HUES6 (cell line): ENCODE results near the gene CSK.
"Not testable (repeated sequence)": the region's sequence is repeated elsewhere in the genome, so short reads cannot be mapped to it uniquely, and the experiment has no call there.

Source experiments
- H3K27ac ChIP-seq: 2 replicates; pipeline ENCODE4 v1.7.0; 2013; ENCODE audit warnings: low read depth, mild to moderate bottlenecking, low read length, inconsistent platforms
- H3K27me3 ChIP-seq: 2 replicates; pipeline ENCODE4 v1.6.1; 2013; ENCODE audit warnings: low read length; ENCODE audit not compliant: control insufficient read depth, insufficient read depth
- H3K36me3 ChIP-seq: 2 replicates; pipeline ENCODE4 v1.6.1; 2013; ENCODE audit warnings: low read length; ENCODE audit not compliant: control insufficient read depth, insufficient read depth
- H3K4me1 ChIP-seq: 2 replicates; pipeline ENCODE4 v1.6.1; 2013; ENCODE audit warnings: low read length; ENCODE audit not compliant: control insufficient read depth, insufficient read depth
- H3K4me3 ChIP-seq: 2 replicates; pipeline ENCODE4 v1.5.1; 2013; ENCODE audit warnings: low read depth, low read length
- H3K9ac ChIP-seq: one replicate; pipeline ENCODE4 v1.6.1; 2013; ENCODE audit warnings: mild to moderate bottlenecking, low read length
- H3K9me3 ChIP-seq: 2 replicates; pipeline ENCODE4 v1.6.1; 2013; ENCODE audit warnings: low read depth, low read length; ENCODE audit not compliant: control insufficient read depth, insufficient read depth

CSK gene

DNA sequence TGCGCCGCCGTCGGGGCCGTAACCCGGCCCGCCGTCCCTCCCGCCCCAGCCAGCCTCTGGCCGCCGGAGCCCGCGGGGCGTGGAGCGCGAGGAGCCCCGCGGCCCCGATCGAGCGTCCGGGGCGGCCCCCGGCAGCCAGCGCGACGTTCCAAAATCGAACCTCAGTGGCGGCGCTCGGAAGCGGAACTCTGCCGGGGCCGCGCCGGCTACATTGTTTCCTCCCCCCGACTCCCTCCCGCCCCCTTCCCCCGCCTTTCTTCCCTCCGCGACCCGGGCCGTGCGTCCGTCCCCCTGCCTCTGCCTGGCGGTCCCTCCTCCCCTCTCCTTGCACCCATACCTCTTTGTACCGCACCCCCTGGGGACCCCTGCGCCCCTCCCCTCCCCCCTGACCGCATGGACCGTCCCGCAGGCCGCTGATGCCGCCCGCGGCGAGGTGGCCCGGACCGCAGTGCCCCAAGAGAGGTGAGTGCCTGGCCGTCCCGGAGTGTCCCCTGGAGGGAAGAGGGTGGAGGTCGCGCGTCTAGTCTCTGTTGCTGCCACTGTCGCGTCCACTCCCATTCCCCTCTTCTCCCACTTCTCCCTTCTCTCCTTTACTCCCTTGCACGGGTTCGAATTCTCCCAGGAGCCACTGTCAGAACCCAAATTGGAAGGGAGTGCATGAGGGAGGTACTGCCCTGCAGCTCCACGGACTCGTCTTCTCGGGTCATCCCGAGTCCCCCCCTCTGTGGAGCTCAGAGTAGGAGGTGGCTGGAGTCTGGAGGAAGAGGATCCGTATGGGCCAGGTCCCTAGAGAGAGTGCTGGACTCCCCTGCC, 585 bp downstream of the CSK start:
- Histone ChIP-seq H3K9me3 (no peaks in the 10 kb centered on the region), H3K4me3 (peak overlapping the region; percentile 63), H3K4me1 (peaks cover 49% of the 10 kb centered on the region), H3K9ac (peak overlapping the region; percentile 70), H3K27ac (no peak overlapping the region), H3K36me3 (no peaks in the 10 kb centered on the region), H3K27me3 (peaks cover 15% of the 10 kb centered on the region)

DNA sequence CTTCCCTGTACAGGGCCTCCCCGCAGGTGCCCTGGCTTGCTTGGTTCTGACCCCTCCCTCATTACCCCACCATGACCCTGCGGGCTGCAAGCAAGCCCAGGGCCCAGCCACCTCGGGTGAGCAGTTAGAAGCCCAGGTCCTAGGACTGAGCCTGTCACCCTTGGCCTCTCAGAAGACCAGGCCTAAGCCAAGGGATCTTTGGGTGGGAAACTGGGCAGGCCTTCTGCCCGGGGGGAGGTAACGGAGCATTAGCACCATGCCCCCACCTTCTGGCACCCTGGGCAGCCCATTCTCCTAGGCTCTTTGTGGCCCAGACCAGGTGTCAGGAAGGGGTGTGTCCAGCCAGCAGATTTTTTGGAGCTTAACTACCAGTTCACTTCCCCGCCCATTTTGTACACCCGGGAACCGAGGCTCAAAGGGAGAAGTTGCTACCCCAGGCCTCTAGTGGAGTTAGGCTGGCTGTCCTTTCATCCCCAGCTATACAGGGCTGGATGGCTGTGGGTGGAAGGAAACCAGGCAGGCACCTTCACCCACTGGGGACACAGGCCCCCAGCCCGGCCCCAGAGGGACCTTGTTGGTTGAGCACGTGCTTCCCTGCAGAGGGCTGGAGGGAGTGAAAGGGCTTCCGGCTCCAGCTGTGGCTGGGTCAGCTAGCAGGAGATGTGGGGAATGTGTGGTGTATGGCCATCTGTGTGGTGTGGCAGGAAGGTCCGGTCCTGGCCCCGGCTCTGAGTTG, 1.4 kb downstream of the CSK start:
- H3K27ac ChIP-seq, result no peak overlapping the region
- H3K9ac ChIP-seq, result peak overlapping the region; percentile 70
- no peaks in the 10 kb centered on the region for H3K9me3 ChIP-seq
- H3K4me1 ChIP-seq, result peaks cover 48% of the 10 kb centered on the region
- peak overlapping the region; percentile 63 for H3K4me3 ChIP-seq
- peaks cover 15% of the 10 kb centered on the region for H3K27me3 ChIP-seq
- no peaks in the 10 kb centered on the region for H3K36me3 ChIP-seq

DNA sequence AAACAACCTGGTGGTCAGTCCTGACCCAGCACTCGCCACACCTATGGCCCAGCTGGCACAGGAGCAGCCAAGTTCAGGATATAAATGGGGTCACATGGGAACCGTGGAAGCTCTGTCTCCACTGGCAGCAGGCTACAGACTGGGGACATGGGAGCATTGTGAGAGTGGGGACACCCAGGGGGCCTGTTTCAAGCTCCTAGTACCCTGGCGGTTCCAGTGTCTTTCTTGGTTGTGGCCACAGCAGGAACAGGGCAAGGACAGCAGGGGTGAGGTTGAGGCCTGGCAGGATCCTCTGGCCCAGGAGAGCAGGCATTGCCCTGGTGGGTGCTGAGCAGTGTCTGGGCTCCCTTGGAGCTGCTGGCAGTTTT, 1.9 kb downstream of the CSK start:
- peak overlapping the region; percentile 24 for H3K9ac ChIP-seq
- H3K4me3 ChIP-seq, result peak overlapping the region; percentile 63; the same call in 1 of the 2 replicates
- no peaks in the 10 kb centered on the region for H3K9me3 ChIP-seq
- peaks cover 15% of the 10 kb centered on the region for H3K27me3 ChIP-seq
- no peak overlapping the region for H3K27ac ChIP-seq
- H3K36me3 ChIP-seq, result no peaks in the 10 kb centered on the region
- H3K4me1 ChIP-seq, result peaks cover 49% of the 10 kb centered on the region

DNA sequence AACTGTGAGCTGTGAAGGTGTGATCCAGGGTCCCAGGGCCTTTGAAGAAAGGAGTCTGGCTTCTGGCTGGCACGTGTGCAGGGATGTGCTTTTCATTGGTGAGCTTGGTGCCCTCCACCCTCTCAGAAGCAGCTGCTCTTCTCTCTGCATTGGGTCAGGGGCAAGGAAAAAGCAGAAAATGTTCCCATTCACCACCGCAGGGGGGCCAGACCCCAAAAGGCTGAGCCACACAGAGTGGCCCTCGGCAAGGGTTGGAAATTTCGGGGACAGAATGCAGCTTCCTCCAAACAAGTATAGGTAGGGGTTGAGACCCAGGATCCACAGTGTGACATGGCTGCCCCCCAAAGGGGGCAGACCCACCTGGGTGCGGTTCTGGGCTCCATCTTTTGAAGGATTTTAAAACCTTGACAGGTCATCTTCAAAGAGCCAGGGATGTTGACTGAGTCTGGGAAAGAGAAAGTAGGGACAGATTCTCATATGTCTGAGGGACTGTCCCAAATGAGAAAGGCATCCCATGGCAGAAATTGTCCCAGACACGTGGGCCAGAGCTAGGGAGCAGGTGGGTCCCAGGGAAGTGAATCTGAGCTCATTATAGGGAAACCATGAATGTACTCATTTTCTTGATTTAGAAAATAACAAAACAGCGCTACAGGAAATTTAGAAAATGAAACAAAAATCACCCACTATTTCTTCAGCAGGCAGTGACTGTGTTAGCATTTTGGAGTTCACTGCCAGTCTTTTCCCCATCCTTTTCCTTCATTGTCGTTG, 2.7 kb downstream of the CSK start:
- Histone ChIP-seq H3K9ac (no peak overlapping the region), H3K27me3 (peaks cover 15% of the 10 kb centered on the region), H3K9me3 (no peaks in the 10 kb centered on the region), H3K4me3 (no peak overlapping the region), H3K4me1 (peaks cover 56% of the 10 kb centered on the region), H3K27ac (no peak overlapping the region), H3K36me3 (no peaks in the 10 kb centered on the region)

DNA sequence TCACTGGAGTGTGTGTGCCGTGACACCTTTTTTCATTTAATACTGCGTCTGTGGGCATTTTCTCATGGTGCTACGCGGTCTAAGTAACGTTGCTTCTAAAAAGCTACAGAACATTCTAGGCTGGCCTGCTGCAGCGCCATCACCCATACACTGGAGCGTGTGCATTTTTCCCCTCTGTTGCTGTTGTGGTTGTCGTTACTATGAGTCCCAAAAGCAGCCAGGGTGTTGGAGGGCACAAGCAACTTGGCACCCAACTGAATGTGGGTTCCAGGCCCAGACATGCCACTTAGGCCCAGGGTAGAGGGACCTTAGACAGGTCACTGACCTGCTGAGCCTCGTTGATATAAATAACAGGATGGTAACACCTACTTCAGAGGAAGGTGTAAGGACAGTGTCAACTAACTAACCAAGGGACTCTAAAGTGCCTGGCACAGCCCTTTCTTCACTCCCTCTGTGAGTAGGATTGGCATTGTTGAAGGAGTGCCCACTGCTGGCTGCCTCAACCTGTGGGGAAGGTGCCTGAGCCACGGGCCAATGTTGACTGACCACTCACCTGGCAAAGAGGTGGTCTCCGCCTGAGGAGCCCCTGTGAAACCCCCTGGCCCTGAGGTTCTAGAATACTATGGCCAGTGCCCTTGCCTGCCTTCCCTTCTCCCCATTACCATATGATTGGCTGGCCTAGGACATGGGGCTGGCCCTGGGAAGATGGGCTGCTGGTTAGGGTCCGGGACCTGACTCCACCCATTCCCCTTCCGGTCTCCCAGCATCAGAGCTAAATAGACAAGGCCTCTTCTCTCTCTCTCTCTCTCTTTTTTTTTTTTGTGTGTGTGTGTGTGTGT, 3.5 kb downstream of the CSK start:
- peaks cover 11% of the 10 kb centered on the region for H3K27me3 ChIP-seq
- no peak overlapping the region for H3K4me3 ChIP-seq
- H3K27ac ChIP-seq, result no peak overlapping the region
- no peaks in the 10 kb centered on the region for H3K36me3 ChIP-seq
- H3K4me1 ChIP-seq, result peaks cover 56% of the 10 kb centered on the region
- no peaks in the 10 kb centered on the region for H3K9me3 ChIP-seq
- H3K9ac ChIP-seq, result no peak overlapping the region

DNA sequence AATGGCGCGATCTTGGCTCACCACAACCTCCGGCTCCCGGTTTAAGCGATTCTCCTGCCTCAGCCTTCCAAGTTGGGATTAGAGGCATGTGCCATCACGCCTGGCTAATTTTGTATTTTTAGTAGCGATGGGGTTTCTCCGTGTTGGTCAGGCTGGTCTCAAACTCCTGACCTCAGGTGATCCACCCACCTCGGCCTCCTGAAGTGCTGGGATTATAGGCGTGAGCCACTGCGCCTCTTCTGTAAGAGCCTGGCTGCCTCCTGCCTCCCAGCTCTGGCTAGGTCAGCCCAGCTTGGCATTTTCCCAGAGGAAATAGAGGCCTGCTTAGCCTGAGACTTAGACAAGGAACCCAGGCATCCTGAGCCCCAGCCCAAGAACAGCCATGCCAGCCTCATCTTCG, 4.2 kb downstream of the CSK start:
- H3K27ac ChIP-seq, H3K27me3 ChIP-seq, H3K9me3 ChIP-seq, H3K4me3 ChIP-seq, H3K36me3 ChIP-seq, H3K9ac ChIP-seq: not testable (repeated sequence)
- peaks cover 50% of the 10 kb centered on the region for H3K4me1 ChIP-seq

DNA sequence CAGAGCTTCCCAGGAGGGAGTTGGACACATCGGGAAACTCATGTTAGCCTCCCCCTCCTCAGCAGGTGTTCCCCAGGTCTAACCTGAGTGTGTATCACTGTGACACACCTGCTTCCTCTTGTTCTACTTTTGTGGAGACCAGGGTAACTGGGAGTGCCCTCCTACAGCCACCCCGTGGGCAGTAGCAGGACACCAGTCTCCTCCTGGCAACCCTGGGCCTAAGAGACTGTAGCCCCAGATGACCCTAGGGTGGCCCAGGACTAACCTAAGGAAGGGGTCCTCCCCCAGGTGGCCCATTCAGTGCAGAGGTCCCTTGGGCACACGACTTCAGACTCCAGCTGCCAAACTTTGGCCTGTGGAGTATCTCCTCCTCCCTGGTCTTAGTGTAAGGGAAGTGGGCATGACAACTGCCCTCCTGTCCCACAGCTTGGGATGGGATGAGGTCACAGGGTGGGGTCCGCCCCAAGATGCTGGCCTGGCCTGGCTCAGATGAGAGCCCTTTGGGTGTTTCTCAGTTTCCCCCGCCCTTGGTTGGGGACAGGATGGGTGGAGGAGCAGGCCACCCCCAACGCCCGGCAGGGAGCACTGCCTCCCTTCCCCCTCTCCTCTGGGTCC, 4.8 kb downstream of the CSK start:
- Histone ChIP-seq H3K9ac (no peak overlapping the region), H3K4me1 (peaks cover 44% of the 10 kb centered on the region), H3K27ac (no peak overlapping the region), H3K9me3 (no peaks in the 10 kb centered on the region), H3K4me3 (no peak overlapping the region), H3K36me3 (no peaks in the 10 kb centered on the region), H3K27me3 (no peaks in the 10 kb centered on the region)

DNA sequence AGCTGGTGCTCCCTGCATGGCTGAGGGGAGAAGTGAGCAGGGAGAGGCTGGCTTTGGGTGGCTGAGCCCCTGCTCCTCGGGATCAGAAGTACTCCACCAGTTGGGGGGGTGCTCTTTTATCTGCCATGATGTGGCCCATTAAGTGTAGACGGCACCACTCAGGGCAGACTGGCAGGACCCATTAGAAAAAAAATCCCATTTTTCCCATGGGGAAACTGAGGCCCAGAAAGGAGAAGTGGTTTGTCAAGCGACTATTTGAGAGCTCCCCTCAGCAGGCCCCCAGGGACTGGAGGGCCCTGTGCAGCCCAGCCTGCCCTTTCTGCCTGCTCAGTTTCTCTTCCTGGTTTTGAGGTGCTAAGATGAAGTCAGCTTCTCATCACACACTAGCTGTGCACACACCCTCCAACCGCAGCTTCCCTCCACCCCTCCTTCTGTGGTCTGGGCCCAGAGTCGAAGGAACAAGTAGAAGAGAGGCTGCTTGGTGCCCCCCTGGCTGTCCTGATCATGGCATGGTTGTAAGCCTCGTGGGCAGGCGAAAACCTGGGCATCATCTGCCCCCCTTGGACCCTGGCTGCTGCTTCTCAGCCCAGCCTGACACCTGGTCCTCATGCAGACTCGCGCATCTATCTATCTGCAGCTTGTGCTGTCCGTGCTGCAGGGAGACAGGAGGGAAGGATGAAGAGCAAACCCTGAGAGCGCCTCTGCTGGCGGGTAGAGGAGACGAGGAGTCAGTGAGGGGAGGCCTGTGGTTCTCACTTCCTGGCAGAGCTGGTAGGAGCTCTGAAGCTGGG, 5.6 kb downstream of the CSK start:
- Histone ChIP-seq H3K4me3 (no peak overlapping the region), H3K27me3 (no peaks in the 10 kb centered on the region), H3K9ac (no peak overlapping the region), H3K9me3 (no peaks in the 10 kb centered on the region), H3K27ac (no peak overlapping the region), H3K4me1 (peaks cover 50% of the 10 kb centered on the region), H3K36me3 (no peaks in the 10 kb centered on the region)

DNA sequence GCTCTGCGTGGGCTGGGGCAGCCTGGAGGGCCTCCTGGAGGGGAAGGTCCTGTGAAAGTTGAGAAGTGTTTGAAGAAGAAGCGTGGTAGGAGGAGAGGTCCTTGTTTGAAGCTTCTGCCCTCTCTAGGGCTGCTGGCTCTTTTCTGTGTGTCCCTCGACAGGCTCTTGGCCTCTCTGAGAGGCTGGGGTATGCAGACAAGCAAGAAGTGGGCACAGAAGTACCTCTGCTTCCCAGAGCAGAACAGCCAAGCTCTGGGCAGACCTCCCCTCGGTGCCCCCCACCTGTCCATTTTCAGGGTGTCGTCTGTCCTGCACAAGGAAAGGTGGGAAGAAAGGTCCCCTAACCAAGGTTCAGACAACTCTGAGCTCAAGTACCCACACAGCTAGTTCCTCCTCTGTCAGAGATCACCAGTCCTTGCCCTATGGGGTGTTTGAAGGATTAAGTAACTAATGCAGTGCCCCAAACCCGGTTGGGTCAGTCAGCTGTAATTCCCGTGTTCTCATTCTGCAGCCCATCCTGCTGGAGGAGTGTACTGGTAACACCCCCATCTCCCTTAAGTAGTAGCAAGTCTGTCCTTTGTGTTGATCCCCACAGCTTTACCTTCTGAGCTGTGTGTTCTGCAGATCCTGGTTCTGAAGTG, 6.3 kb downstream of the CSK start:
- Histone ChIP-seq H3K4me1 (peaks cover 52% of the 10 kb centered on the region), H3K9ac (no peak overlapping the region), H3K27ac (no peak overlapping the region), H3K4me3 (no peak overlapping the region), H3K9me3 (no peaks in the 10 kb centered on the region), H3K36me3 (no peaks in the 10 kb centered on the region), H3K27me3 (no peaks in the 10 kb centered on the region)
